Liver (tissue), 9 donors: Measurements from ENCODE around the gene GATA3. TPM values are rescaled to one million over a fixed set of nuclear protein-coding genes. Genes with fewer than 3 reads are reported as not detected.

Experiments used
- DNase-seq: peaks from one replicate; pipeline ENCODE4 v3.0.0-alpha.2; 2017; ENCODE audit warnings: low spot score
- H3K27ac ChIP-seq, 2 donors: one replicate each; pipeline ENCODE4 v1.7.0; 2013; ENCODE audit warnings: inconsistent platforms in 2 of 2, low read length in 2 of 2, control low read depth in 1 of 2, low read depth in 1 of 2, mild to moderate bottlenecking in 1 of 2
- H3K27me3 ChIP-seq, 4 donors: one replicate each; pipeline versions ENCODE4 v1.6.1 to v1.7.0; 2013; ENCODE audit warnings: low read length in 3 of 4, inconsistent platforms in 1 of 4, mild to moderate bottlenecking in 1 of 4, moderate library complexity in 1 of 4; ENCODE audit not compliant: control insufficient read depth in 4 of 4, insufficient read depth in 4 of 4
- H3K36me3 ChIP-seq, 4 donors: one replicate each; pipeline versions ENCODE4 v1.6.1 to v1.7.0; 2013; ENCODE audit warnings: low read length in 3 of 4, mild to moderate bottlenecking in 3 of 4, low read depth in 1 of 4, moderate library complexity in 1 of 4; ENCODE audit not compliant: control insufficient read depth in 4 of 4, insufficient read depth in 3 of 4
- H3K4me1 ChIP-seq, 4 donors: one replicate each; pipeline versions ENCODE4 v1.6.1 to v1.7.0; 2013; ENCODE audit warnings: low read length in 3 of 4, mild to moderate bottlenecking in 3 of 4, moderate library complexity in 1 of 4; ENCODE audit not compliant: control insufficient read depth in 4 of 4, insufficient read depth in 4 of 4
- H3K4me3 ChIP-seq, 3 donors: one replicate each; pipeline versions ENCODE4 v1.6.1 to v1.7.0; 2013; ENCODE audit warnings: low read length in 3 of 3, control low read depth in 1 of 3, low read depth in 1 of 3, mild to moderate bottlenecking in 1 of 3
- H3K9ac ChIP-seq, 2 donors: one replicate each; pipeline ENCODE4 v1.7.0; 2013; ENCODE audit warnings: low read length in 2 of 2, mild to moderate bottlenecking in 2 of 2, moderate library complexity in 2 of 2, control low read depth in 1 of 2, low read depth in 1 of 2
- H3K9me3 ChIP-seq, 4 donors: one replicate each; pipeline versions ENCODE4 v1.6.1 to v1.7.0; 2013; ENCODE audit warnings: low read length in 3 of 4; ENCODE audit not compliant: control insufficient read depth in 4 of 4
- ATF3 ChIP-seq: IDR thresholded peaks from 2 replicates; pipeline ENCODE4 v1.6.1; 2016; ENCODE audit warnings: antibody characterized with exemption
- CTCF ChIP-seq: fragments of 150-350 bp; IDR thresholded peaks from 2 replicates; pipeline ENCODE4 v1.5.1; 2017; ENCODE audit warnings: improper control_type of control experiment, low read depth, low read length; ENCODE audit not compliant: missing input control
- EGR1 ChIP-seq, 2 donors: IDR thresholded peaks; 2 replicates each; pipeline ENCODE4 v1.6.1; 2016 to 2018; ENCODE audit warnings: antibody characterized with exemption in 2 of 2, low read depth in 2 of 2
- FOXA1 ChIP-seq: IDR thresholded peaks from 2 replicates; pipeline ENCODE4 v1.6.1; 2016; ENCODE audit warnings: antibody characterized with exemption
- FOXA2 ChIP-seq: IDR thresholded peaks from 2 replicates; pipeline ENCODE4 v1.6.1; 2016; ENCODE audit warnings: antibody characterized with exemption
- GABPA ChIP-seq, 2 donors: IDR thresholded peaks in 1 of 2; conservative IDR thresholded peaks in 1 of 2; 2 replicates each; pipeline ENCODE4 v1.6.1; 2016; ENCODE audit warnings: antibody characterized with exemption in 2 of 2, mild to moderate bottlenecking in 1 of 2, moderate library complexity in 1 of 2
- HNF4A ChIP-seq, 2 donors: conservative IDR thresholded peaks; 2 replicates each; pipeline ENCODE4 v1.6.1; 2016; ENCODE audit warnings: antibody characterized with exemption in 2 of 2, mild to moderate bottlenecking in 2 of 2
- HNF4G ChIP-seq: IDR thresholded peaks from 2 replicates; pipeline ENCODE4 v1.6.1; 2016; ENCODE audit warnings: antibody characterized with exemption
- JUND ChIP-seq, 2 donors: IDR thresholded peaks; 2 replicates each; pipeline ENCODE4 v1.6.1; 2016; ENCODE audit warnings: antibody characterized with exemption in 2 of 2
- MAX ChIP-seq: IDR thresholded peaks from 2 replicates; pipeline ENCODE4 v1.6.1; 2016; ENCODE audit warnings: antibody characterized with exemption
- NR2F2 ChIP-seq: IDR thresholded peaks from 2 replicates; pipeline ENCODE4 v1.6.1; 2016; ENCODE audit warnings: antibody characterized with exemption
- RAD21 ChIP-seq, 2 donors: IDR thresholded peaks; 2 replicates each; pipeline ENCODE4 v1.6.1; 2016; ENCODE audit warnings: antibody characterized with exemption in 2 of 2, mild to moderate bottlenecking in 2 of 2
- REST ChIP-seq: IDR thresholded peaks from 2 replicates; pipeline ENCODE4 v1.6.1; 2016; ENCODE audit warnings: antibody characterized with exemption, mild to moderate bottlenecking
- RXRA ChIP-seq, 2 donors: IDR thresholded peaks; 2 replicates each; pipeline ENCODE4 v1.6.1; 2017 to 2018; ENCODE audit warnings: antibody characterized with exemption in 2 of 2, mild to moderate bottlenecking in 1 of 2
- SP1 ChIP-seq: IDR thresholded peaks from 2 replicates; pipeline ENCODE4 v1.6.1; 2018; ENCODE audit warnings: antibody characterized with exemption, mild to moderate bottlenecking
- ZBTB33 ChIP-seq: IDR thresholded peaks from 2 replicates; pipeline ENCODE4 v1.6.1; 2016; ENCODE audit warnings: antibody characterized with exemption
- WGBS: extraction: QIAGEN DNeasy Blood & Tissue Kit; methylation state at CpG from one replicate; pipeline ENCODE4 v1.1.7; 2013; 5-methylcytosine and 5-hydroxymethylcytosine counted together
- polyA plus RNA-seq, 2 donors: library from polyadenylated mRNA; stranded (reverse) in 1 of 2; unstranded in 1 of 2; fragments of 200-250 nt in 1 of 2; fragments of >200 nt in 1 of 2; fragmentation: Nextera tagmentation in 1 of 2; extraction: Ambion mirVana in 1 of 2; gene quantifications; one replicate each; pipeline versions ENCODE4 v1.2.1 to v1.2.3, GENCODE V29; 2013 to 2015
- total RNA-seq, 2 donors: library from RNA; depleted of rRNA; stranded (reverse); fragments of >200 nt; gene quantifications; one replicate each; pipeline ENCODE4 v1.2.3, GENCODE V29; 2014
- donor health status: healthy.
- donor health status: healthy.
- donor health status: healthy.
- donor health status: healthy.
- donor health status: healthy.

GATA3 gene
- total and polyA plus RNA-seq, 4 donors, result 0.08 to 0.51 (median 0.21) TPM

GRCh38 chr10:8045726-8046494, 8.6 kb upstream of the GATA3 start:
- WGBS, result 6% methylated on average over 17 of the region's 17 CpGs
- Histone ChIP-seq H3K27ac (no peak overlapping the region), H3K36me3 (no peaks in the 10 kb centered on the region), H3K4me1 (peaks cover 9 to 45% (median 19%) of the 10 kb centered on the region in 4 donors), H3K9me3 (no peaks in the 10 kb centered on the region), H3K27me3 (peaks cover 12 to 43% (median 21%) of the 10 kb centered on the region in 4 donors), H3K9ac (no peak overlapping the region), H3K4me3 (no peak overlapping the region)
- DNase-seq, result no peak
- TF ChIP-seq GABPA (IDR thresholded peaks at IDR 0.05 in 1 of 2, conservative IDR thresholded peaks at IDR 0.05 in 1 of 2) (no peak), EGR1 (IDR thresholded peaks at IDR 0.05; ENCODE audit: low read depth in 2 of 2) (no peak), JUND (IDR thresholded peaks at IDR 0.05) (no peak), CTCF (no peak), SP1 (no peak), REST (no peak), FOXA1 (no peak), HNF4A (conservative IDR thresholded peaks at IDR 0.05) (no peak), RAD21 (IDR thresholded peaks at IDR 0.05) (no peak), ZBTB33 (no peak), FOXA2 (no peak)

- TF ChIP-seq HNF4G (no peak), ZBTB33 (no peak), NR2F2 (no peak), HNF4A (conservative IDR thresholded peaks at IDR 0.05) (no peak), EGR1 (IDR thresholded peaks at IDR 0.05; ENCODE audit: low read depth in 2 of 2) (no peak), CTCF (no peak), FOXA1 (no peak), ATF3 (no peak), RAD21 (IDR thresholded peaks at IDR 0.05) (no peak), RXRA (IDR thresholded peaks at IDR 0.05) (no peak), GABPA (IDR thresholded peaks at IDR 0.05 in 1 of 2, conservative IDR thresholded peaks at IDR 0.05 in 1 of 2) (no peak), MAX (no peak)
- peaks cover 13 to 33% (median 21%) of the 10 kb centered on the region in 4 donors for H3K27me3 ChIP-seq
- H3K27ac ChIP-seq, result no peak overlapping the region
- no peak for DNase-seq
- H3K36me3 ChIP-seq, result no peaks in the 10 kb centered on the region
- no peak overlapping the region for H3K4me3 ChIP-seq
- H3K9ac ChIP-seq, result no peak overlapping the region
- H3K4me1 ChIP-seq, result peaks cover 12 to 60% (median 25%) of the 10 kb centered on the region in 4 donors
- H3K9me3 ChIP-seq, result no peaks in the 10 kb centered on the region
- 7% methylated on average over 29 of the region's 30 CpGs for WGBS
Measured at GRCh38 chr10:8047452-8048280, 6.8 kb upstream of the GATA3 start.
